ENCODE data around the gene CNPY4.

CNPY4 gene

GRCh38 chr7:100091411-100092181 lies 27.8 kb upstream of the CNPY4 start:
- DNase-seq (ENCODE audit: low read depth), result peak; percentile 40
- no peak for TF ChIP-seq CTCF (IDR thresholded peaks at IDR 0.05; ENCODE audit: insufficient read depth, low read depth, low read length, missing control alignments)
- no peak overlapping the region for H3K4me3 ChIP-seq (ENCODE audit: low read depth, low read length)

GRCh38 chr7:100093054-100093453 lies 26.4 kb upstream of the CNPY4 start:
- no peak for TF ChIP-seq CTCF (IDR thresholded peaks at IDR 0.05; ENCODE audit: insufficient read depth, low read depth, low read length, missing control alignments)
- DNase-seq (ENCODE audit: low read depth), result no peak
- H3K4me3 ChIP-seq (ENCODE audit: low read depth, low read length), result no peak overlapping the region

- H3K4me3 ChIP-seq (ENCODE audit: low read depth, low read length), result no peak overlapping the region
- no peak for TF ChIP-seq CTCF (IDR thresholded peaks at IDR 0.05; ENCODE audit: insufficient read depth, low read depth, low read length, missing control alignments)
- DNase-seq (ENCODE audit: low read depth), result no peak
Measured at GRCh38 chr7:100093498-100093897, 25.9 kb upstream of the CNPY4 start.

GRCh38 chr7:100093925-100094486 lies 25.4 kb upstream of the CNPY4 start:
- no peak overlapping the region for H3K4me3 ChIP-seq (ENCODE audit: low read depth, low read length)
- no peak for TF ChIP-seq CTCF (IDR thresholded peaks at IDR 0.05; ENCODE audit: insufficient read depth, low read depth, low read length, missing control alignments)
- DNase-seq (ENCODE audit: low read depth), result no peak

GRCh38 chr7:100095289-100095688 lies 24.1 kb upstream of the CNPY4 start:
- DNase-seq (ENCODE audit: low read depth), result no peak
- TF ChIP-seq CTCF (IDR thresholded peaks at IDR 0.05; ENCODE audit: insufficient read depth, low read depth, low read length, missing control alignments), result no peak
- H3K4me3 ChIP-seq (ENCODE audit: low read depth, low read length), result no peak overlapping the region

GRCh38 chr7:100095704-100096103 lies 23.7 kb upstream of the CNPY4 start:
- no peak for DNase-seq (ENCODE audit: low read depth)
- no peak for TF ChIP-seq CTCF (IDR thresholded peaks at IDR 0.05; ENCODE audit: insufficient read depth, low read depth, low read length, missing control alignments)
- no peak overlapping the region for H3K4me3 ChIP-seq (ENCODE audit: low read depth, low read length)
